NT2/D1 (cell line): ENCODE data around the gene RIPK1.
"Not testable (repeated sequence)": the region's sequence is repeated elsewhere in the genome, so short reads cannot be mapped to it uniquely, and the experiment has no call there.

Source experiments
- DNase-seq: peaks from one replicate; pipeline ENCODE4 v3.0.0-alpha.2; 2011; ENCODE audit warnings: low read depth, low spot score
- H3K27me3 ChIP-seq: 2 replicates; pipeline ENCODE4 v1.6.0; 2011; ENCODE audit warnings: mild to moderate bottlenecking; ENCODE audit not compliant: insufficient read length, insufficient read depth
- H3K36me3 ChIP-seq: 2 replicates; pipeline ENCODE4 v1.6.1; 2011; ENCODE audit warnings: mild to moderate bottlenecking, low read length, mixed read lengths; ENCODE audit not compliant: insufficient read depth, insufficient read length
- H3K4me1 ChIP-seq: 2 replicates; pipeline ENCODE4 v1.5.1; 2011; ENCODE audit not compliant: insufficient read depth, insufficient read length
- H3K4me3 ChIP-seq: 2 replicates; pipeline ENCODE4 v1.5.1; 2011; ENCODE audit warnings: low read depth; ENCODE audit not compliant: insufficient read length
- H3K9ac ChIP-seq: 2 replicates; pipeline ENCODE4 v1.6.0; 2011; ENCODE audit warnings: low read depth; ENCODE audit not compliant: insufficient read length
- H3K9me3 ChIP-seq: 2 replicates; pipeline ENCODE4 v1.5.1; 2011; ENCODE audit warnings: mild to moderate bottlenecking, low read length; ENCODE audit not compliant: insufficient read depth
- SUZ12 ChIP-seq: IDR thresholded peaks from 2 replicates; pipeline ENCODE4 v1.6.1; 2011; ENCODE audit not compliant: insufficient read length, insufficient read depth; ENCODE audit errors: extremely low read depth
- YY1 ChIP-seq: IDR thresholded peaks from 2 replicates; pipeline ENCODE4 v1.6.1; 2011; ENCODE audit not compliant: insufficient read length, insufficient read depth
- ZNF274 ChIP-seq: IDR thresholded peaks from 2 replicates; pipeline ENCODE4 v1.6.1; 2011; ENCODE audit warnings: mild to moderate bottlenecking, low read depth, low read length

RIPK1 gene

GRCh38 chr6:3131695-3132094 is 63.4 kb downstream of the RIPK1 start:
- no peak for DNase-seq
- Histone ChIP-seq H3K4me1 (no peaks in the 10 kb centered on the region), H3K27me3 (no peaks in the 10 kb centered on the region), H3K4me3 (no peak overlapping the region), H3K9me3 (no peaks in the 10 kb centered on the region), H3K36me3 (peaks cover 58% of the 10 kb centered on the region), H3K9ac (no peak overlapping the region)
- TF ChIP-seq YY1 = no peak
- no peak for TF ChIP-seq ZNF274
- no peak for TF ChIP-seq SUZ12

- H3K4me3 ChIP-seq = no peak overlapping the region
- H3K36me3 ChIP-seq = peaks cover 68% of the 10 kb centered on the region
- DNase-seq = no peak
- H3K27me3 ChIP-seq = no peaks in the 10 kb centered on the region
- TF ChIP-seq SUZ12 (no peak), ZNF274 (no peak), YY1 (no peak)
- H3K9ac ChIP-seq = no peak overlapping the region
- no peaks in the 10 kb centered on the region for H3K9me3 ChIP-seq
- H3K4me1 ChIP-seq = no peaks in the 10 kb centered on the region
These were observed 65.2 kb downstream of the RIPK1 start for GRCh38 chr6:3133515-3133914.

GRCh38 chr6:3135668-3136291 is 67.5 kb downstream of the RIPK1 start:
- no peak for DNase-seq
- no peaks in the 10 kb centered on the region for H3K9me3 ChIP-seq
- H3K4me3 ChIP-seq = no peak overlapping the region
- no peak for TF ChIP-seq SUZ12
- TF ChIP-seq YY1 = no peak
- no peak for TF ChIP-seq ZNF274
- H3K4me1 ChIP-seq = peaks cover 3% of the 10 kb centered on the region
- H3K27me3 ChIP-seq = no peaks in the 10 kb centered on the region
- peaks cover 64% of the 10 kb centered on the region for H3K36me3 ChIP-seq
- no peak overlapping the region for H3K9ac ChIP-seq

- peaks cover 63% of the 10 kb centered on the region for H3K36me3 ChIP-seq
- H3K4me1 ChIP-seq = peaks cover 3% of the 10 kb centered on the region
- no peak for DNase-seq
- H3K9ac ChIP-seq = no peak overlapping the region
- no peak overlapping the region for H3K4me3 ChIP-seq
- TF ChIP-seq YY1 (no peak), ZNF274 (no peak), SUZ12 (no peak)
- no peaks in the 10 kb centered on the region for H3K9me3 ChIP-seq
- no peaks in the 10 kb centered on the region for H3K27me3 ChIP-seq
These were observed 68.2 kb downstream of the RIPK1 start for GRCh38 chr6:3136292-3137011.

- Histone ChIP-seq H3K27me3 (no peaks in the 10 kb centered on the region), H3K4me3 (no peak overlapping the region), H3K9ac (no peak overlapping the region), H3K9me3 (no peaks in the 10 kb centered on the region), H3K4me1 (peaks cover 3% of the 10 kb centered on the region), H3K36me3 (peaks cover 55% of the 10 kb centered on the region)
- DNase-seq = no peak
- TF ChIP-seq ZNF274 (no peak), SUZ12 (no peak), YY1 (no peak)
These were observed 68.9 kb downstream of the RIPK1 start for GRCh38 chr6:3137057-3137777.

- peaks cover 52% of the 10 kb centered on the region for H3K36me3 ChIP-seq
- not testable (repeated sequence) for DNase-seq
These were observed 69.6 kb downstream of the RIPK1 start for GRCh38 chr6:3137873-3138272.

GRCh38 chr6:3138341-3138740 is 70.0 kb downstream of the RIPK1 start:
- H3K9me3 ChIP-seq = no peaks in the 10 kb centered on the region
- H3K27me3 ChIP-seq = no peaks in the 10 kb centered on the region
- no peak overlapping the region for H3K4me3 ChIP-seq
- peaks cover 51% of the 10 kb centered on the region for H3K36me3 ChIP-seq
- TF ChIP-seq YY1 (no peak), SUZ12 (no peak), ZNF274 (no peak)
- peaks cover 3% of the 10 kb centered on the region for H3K4me1 ChIP-seq
- DNase-seq = no peak
- no peak overlapping the region for H3K9ac ChIP-seq

More at GRCh38 chr6:3137873-3138272, 69.6 kb downstream of the RIPK1 start:
- not testable (repeated sequence) for H3K4me3 ChIP-seq, H3K27me3 ChIP-seq, H3K9me3 ChIP-seq, H3K9ac ChIP-seq, H3K4me1 ChIP-seq
